Esophagus muscularis mucosa (tissue), 3 donors: ENCODE results near the gene BTG4.

Experiments used
- CTCF ChIP-seq, 3 experiments: fragments of 200-600 bp in 2 of 3; fragments of 450-650 bp in 1 of 3; sonication (generic) in 2 of 3; IDR thresholded peaks; one replicate each; pipeline ENCODE4 v1.5.1; 2017 to 2019; ENCODE audit warnings: antibody characterized with exemption in 3 of 3, mild to moderate bottlenecking in 2 of 3, moderate library complexity in 1 of 3
- POLR2AphosphoS5 ChIP-seq, 2 donors: sonication (generic); formaldehyde crosslinking; IDR thresholded peaks; one replicate each; pipeline ENCODE4 v1.6.1; 2017; ENCODE audit warnings: antibody characterized with exemption in 2 of 2

- TF ChIP-seq CTCF (IDR thresholded peaks at IDR 0.05) (no peak), POLR2AphosphoS5 (IDR thresholded peaks at IDR 0.05) (no peak)
Measured at GRCh38 chr11:111537336-111537860, 25.2 kb upstream of the BTG4 start.
